ENCODE results near the gene CCDC192.

CCDC192 gene

GRCh38 chr5:127962491-127962890 is 259.3 kb downstream of the CCDC192 start:
- no peak for DNase-seq

- DNase-seq = no peak
Observed at GRCh38 chr5:127963233-127963632, 260.0 kb downstream of the CCDC192 start.

DNA sequence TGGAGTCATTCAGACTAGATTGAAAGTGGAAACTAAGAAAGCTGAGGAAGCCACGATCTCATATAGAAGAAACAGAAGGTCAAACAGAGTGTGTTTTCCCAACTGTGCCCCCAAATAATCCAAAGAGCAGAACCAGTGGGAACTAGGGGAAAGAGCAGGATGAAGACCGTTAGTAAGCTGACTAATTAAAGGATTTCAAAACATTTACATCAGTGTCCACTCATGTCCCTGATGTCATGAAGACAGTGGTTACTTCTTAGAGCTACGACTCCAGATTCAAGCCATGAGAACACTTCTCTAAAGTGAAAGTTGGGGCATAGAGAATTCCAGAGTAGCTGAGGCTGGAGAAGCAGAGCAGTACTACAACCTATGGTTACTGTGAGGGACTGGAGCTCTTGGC is 260.7 kb downstream of the CCDC192 start:
- no peak for DNase-seq

DNA sequence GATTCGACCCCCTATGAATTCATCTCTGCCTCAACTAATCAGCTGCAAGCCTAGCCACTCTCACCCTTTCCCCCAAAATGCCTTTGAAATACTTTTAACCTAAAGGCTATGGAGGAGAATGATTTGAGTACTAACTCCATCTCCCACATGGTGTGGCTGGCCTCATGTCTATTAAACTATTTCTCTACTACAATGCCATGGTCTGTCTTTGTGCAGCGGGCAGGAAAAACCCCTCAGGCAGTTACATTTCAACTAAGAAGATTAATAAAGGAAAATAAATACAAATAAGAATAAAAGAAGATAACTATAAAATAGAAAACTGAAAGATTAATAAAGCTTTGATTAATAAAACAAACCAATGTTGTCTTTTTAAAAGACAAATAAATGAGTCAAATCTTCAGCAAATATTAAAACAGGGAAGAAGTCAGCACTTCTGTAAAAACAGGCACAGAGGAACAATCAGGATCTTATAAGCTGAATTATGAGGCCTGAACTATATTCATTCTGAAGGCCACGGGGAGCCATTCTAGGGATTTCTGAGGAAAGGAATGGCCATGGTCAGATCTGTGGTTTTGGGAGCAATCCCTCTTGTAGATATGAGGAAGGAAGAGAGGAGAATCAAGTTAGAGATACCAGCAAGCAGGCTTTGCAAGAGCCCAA is 264.3 kb downstream of the CCDC192 start:
- no peak for DNase-seq

GRCh38 chr5:127967983-127968592 is 264.9 kb downstream of the CCDC192 start:
- no peak for DNase-seq

DNA sequence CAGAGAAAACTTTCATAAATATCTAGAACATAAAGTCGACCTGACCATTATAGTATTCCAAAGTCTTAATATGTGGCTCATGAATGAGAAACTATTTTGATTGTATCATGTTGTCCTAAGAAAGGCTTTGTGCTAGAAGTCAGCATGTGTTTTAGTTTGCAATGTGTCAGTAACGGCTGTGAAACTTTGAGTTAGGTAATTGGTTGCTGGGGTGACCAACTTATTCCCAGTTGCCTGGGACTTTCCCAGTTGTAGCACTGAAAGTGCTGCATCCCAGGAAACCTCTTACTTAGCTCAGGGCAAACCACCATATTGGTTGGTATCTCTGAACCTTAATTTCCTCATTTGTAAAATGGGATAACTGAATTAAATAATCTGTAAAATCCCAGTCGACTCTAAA is 265.8 kb downstream of the CCDC192 start:
- DNase-seq = no peak

DNA sequence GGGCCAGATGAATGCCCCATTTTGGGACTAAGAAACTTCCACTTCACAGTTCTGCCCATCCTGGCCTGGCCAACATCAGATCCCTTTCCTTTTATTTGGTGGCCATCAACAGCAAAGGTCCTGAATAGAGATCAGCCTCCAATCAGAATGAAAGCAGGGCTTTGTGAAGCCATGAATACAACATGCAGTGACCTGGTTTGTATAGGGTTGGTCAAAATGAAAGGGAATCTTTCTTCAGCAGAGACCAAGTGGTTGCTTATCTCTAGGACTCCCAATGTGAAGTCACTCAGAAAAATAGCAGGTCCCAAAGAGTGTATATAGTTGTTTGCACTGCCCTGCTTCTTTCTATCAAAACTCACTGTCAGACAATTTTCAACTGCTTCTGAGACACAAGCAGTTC is 266.5 kb downstream of the CCDC192 start:
- no peak for DNase-seq

- no peak for DNase-seq
Observed at GRCh38 chr5:127970081-127970480, 266.9 kb downstream of the CCDC192 start.

DNA sequence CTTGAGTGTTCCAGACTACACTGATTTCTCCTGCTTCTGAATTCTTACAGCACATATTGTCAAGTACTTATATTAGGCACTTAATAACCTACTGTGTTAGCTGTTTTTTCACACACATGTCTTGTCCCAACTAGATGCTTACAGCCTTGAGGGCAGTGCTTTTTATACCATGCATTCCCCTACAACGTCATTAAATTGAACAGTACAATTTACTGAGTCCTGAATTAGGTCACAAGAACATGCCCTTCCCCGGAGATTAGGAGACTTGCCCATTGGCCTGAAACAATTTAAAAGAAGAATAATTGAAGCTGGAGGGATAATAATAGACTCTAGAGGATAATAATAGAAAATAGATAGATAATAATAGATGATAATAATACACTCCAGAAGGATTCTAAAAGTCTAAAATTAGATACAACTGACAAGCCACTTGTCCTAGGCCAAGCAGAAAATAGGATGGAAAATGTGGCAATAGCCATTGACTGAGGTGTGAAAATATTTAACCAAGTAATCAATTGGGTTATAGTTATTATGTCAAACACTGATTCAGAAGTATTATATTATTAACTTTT is 267.7 kb downstream of the CCDC192 start:
- DNase-seq = no peak

GRCh38 chr5:127975961-127976360 is 272.8 kb downstream of the CCDC192 start:
- DNase-seq = no peak

- no peak for DNase-seq
Observed at GRCh38 chr5:127976525-127976924, 273.3 kb downstream of the CCDC192 start.

DNA sequence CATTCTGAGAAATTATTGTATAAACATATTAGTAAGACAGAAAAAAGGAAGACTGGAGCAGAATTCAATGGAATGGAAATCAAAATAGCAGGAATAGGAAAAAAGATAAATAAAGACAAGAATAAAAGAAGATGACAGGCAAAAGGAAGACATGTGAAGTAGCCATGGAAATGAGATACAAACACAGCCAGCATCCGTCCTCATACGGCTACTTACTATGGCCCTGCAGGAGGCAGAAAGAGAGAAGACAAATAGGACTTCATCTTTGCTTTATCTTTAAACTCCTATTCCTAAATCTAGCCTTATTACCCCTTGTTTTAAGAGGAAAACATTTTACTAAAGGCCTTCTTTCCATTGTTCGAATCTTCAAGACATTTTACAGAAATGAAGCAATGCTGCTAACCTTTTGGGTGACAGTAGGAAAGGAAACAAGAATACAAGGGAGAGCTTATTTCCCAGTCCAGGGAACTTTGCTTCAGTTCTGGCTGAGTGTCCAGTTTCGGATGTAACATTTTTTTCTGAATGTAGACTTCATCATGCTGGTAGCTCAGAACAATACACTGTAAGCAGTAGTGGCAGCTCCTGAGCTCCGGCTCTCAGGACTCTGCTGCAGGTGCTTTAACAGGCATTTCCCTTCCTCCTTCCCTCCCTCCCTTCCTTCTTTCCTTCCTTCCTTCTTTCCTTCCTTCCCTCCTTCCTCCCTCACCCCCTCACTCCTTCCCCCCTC is 274.0 kb downstream of the CCDC192 start:
- no peak for DNase-seq

DNA sequence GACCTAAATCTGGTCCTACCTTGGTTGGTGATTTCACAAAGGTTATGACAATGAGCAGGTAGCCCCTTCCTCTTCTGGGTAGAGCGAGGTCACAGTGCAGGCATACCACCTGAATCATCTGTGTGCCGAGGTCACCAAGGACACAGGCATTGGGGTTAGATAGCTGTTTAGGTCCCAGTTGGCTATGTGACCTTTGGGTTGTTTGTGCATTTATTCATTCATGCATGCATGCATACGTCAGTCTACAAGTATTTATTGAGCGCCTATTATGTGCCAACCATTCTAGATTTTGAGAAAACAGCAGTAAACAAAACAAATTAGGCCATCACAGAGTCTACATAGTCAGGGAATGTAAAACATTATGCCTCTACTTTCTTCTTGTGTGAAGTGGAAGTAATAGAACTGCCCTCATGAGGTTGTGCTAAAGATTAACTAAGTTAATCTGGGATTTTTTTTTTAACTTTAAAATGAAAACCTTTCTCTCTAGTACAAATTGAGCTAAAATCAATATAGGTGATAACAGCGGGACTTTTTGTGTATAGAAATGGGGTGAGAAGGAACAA is 275.6 kb downstream of the CCDC192 start:
- DNase-seq = no peak

DNA sequence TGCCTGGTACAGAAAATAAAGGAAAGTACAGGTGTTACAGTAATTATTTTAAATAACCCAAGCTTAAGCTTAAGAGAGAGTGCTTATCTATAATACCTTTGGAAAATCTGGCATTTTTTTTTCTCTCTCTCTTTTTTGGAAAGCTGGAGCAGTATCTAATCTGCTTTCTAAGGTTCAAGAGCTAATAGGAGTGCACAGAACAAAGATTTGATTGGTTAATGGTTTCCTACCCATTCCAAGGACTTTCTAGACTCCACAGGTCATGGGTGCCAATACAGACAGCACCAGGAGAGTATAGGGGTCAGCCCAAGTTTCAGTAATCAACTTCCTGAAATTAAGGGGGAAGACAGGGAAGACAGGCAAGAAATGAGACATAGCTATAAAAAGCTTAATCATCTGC is 276.3 kb downstream of the CCDC192 start:
- no peak for DNase-seq

DNA sequence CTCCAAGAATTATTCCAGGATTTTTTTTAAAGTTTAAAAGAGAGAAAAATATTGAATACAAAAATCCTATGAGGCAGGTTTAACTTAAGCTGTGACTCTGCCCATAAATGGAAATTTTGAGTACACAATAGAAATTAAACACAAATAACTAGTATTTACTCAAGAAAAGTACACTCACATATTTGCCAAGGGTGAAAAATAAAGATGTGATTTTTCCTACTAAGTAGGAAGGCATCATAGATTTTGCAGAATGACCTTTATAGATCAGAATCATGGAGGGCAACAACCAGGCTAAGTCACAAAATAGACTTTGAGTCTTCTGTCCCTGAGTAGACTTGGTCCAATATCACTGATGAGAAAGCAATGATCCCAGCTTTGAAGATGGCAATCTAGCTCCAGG is 277.7 kb downstream of the CCDC192 start:
- no peak for DNase-seq

DNA sequence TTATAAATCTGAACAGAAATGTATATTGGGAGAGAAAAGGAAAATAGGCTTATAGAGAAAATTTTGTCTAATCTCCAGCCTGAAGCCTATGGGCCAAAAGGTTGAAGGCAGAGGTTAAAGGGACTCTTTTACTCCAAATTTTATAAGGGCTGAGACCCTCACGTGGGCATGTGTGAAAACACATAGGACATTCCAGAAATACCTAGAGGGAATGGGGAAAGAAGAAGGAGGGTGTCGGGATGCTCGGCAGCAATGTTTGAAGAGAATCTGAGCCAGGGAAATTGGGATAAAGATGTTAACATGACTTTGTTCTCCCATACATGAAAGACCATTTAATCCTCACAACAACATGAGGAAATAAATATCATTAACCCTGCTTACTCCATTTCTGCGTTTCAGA is 278.3 kb downstream of the CCDC192 start:
- DNase-seq = no peak

GRCh38 chr5:127985811-127986325 is 282.7 kb downstream of the CCDC192 start:
- DNase-seq = no peak

GRCh38 chr5:127987354-127988145 is 284.4 kb downstream of the CCDC192 start:
- no peak for DNase-seq

DNA sequence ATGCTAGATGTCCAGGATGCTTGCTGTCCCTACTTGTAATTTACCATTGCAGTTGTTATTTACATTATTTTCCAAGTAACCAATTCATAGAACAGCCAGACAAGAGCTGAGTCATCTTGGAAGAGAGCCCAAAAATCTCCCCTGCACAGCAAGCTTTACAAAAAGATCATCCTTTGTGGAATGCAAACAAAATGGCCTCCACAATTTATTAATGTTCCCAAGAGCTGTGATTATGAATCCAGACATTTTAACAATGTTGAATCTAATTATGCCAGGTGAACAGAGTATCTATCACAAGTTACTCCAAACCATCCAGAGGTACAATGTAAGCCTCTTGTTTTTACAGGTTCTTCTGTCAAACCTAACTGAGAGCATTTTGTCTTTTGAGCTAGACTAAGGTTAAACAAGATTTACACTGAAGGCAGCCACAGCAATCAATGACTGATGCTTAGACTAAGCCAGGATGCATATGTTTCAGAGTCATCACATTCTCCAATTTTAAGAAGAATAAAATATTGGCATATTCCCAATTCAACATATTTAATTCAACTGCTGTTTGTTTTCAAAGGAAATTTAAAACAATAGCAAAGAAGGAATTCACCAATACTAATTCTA is 285.1 kb downstream of the CCDC192 start:
- DNase-seq = no peak
